ENCODE data around the gene JDP2. TPM values are rescaled to one million over a fixed set of nuclear protein-coding genes. Genes with fewer than 3 reads are reported as not detected.

Gene JDP2
- total RNA-seq, 1 donor from 2014 or later: 13.1 TPM

GRCh38 chr14:75432411-75432810 is 4.6 kb downstream of the JDP2 start:
- Mint-ChIP-seq H3K27ac (no peak overlapping the region), H3K4me3 (ENCODE audit: low read depth) (no peak overlapping the region), H3K27me3 (peaks cover 19% of the 10 kb centered on the region), H3K9me3 (ENCODE audit: low read depth) (no peaks in the 10 kb centered on the region), H3K4me1 (ENCODE audit: low read depth) (peaks cover 5% of the 10 kb centered on the region), H3K36me3 (ENCODE audit: insufficient read depth) (peaks cover 5% of the 10 kb centered on the region)
- no peak for TF ChIP-seq CTCF (IDR thresholded peaks at IDR 0.05; ENCODE audit: unreplicated experiment)
- DNase-seq (ENCODE audit: low spot score, unreplicated experiment): no peak

- H3K27ac Mint-ChIP-seq: no peak overlapping the region
- no peak overlapping the region for H3K4me3 Mint-ChIP-seq (ENCODE audit: low read depth)
- no peak for DNase-seq (ENCODE audit: low spot score, unreplicated experiment)
- H3K27me3 Mint-ChIP-seq: peaks cover 19% of the 10 kb centered on the region
- peaks cover 5% of the 10 kb centered on the region for H3K4me1 Mint-ChIP-seq (ENCODE audit: low read depth)
- TF ChIP-seq CTCF (IDR thresholded peaks at IDR 0.05; ENCODE audit: unreplicated experiment): no peak
- no peaks in the 10 kb centered on the region for H3K9me3 Mint-ChIP-seq (ENCODE audit: low read depth)
- H3K36me3 Mint-ChIP-seq (ENCODE audit: insufficient read depth): peaks cover 9% of the 10 kb centered on the region
These were observed 5.8 kb downstream of the JDP2 start for GRCh38 chr14:75433631-75434071.

GRCh38 chr14:75434138-75434889 is 6.5 kb downstream of the JDP2 start:
- Mint-ChIP-seq H3K27ac (no peak overlapping the region), H3K27me3 (peaks cover 13% of the 10 kb centered on the region), H3K36me3 (ENCODE audit: insufficient read depth) (peaks cover 9% of the 10 kb centered on the region), H3K9me3 (ENCODE audit: low read depth) (no peaks in the 10 kb centered on the region), H3K4me3 (ENCODE audit: low read depth) (no peak overlapping the region), H3K4me1 (ENCODE audit: low read depth) (peaks cover 2% of the 10 kb centered on the region)
- DNase-seq (ENCODE audit: low spot score, unreplicated experiment): no peak
- no peak for TF ChIP-seq CTCF (IDR thresholded peaks at IDR 0.05; ENCODE audit: unreplicated experiment)

GRCh38 chr14:75434890-75435248 is 7.0 kb downstream of the JDP2 start:
- Mint-ChIP-seq H3K36me3 (ENCODE audit: insufficient read depth) (peaks cover 9% of the 10 kb centered on the region), H3K9me3 (ENCODE audit: low read depth) (no peaks in the 10 kb centered on the region), H3K27me3 (peaks cover 7% of the 10 kb centered on the region), H3K4me3 (ENCODE audit: low read depth) (no peak overlapping the region), H3K27ac (no peak overlapping the region), H3K4me1 (ENCODE audit: low read depth) (no peaks in the 10 kb centered on the region)
- no peak for TF ChIP-seq CTCF (IDR thresholded peaks at IDR 0.05; ENCODE audit: unreplicated experiment)
- DNase-seq (ENCODE audit: low spot score, unreplicated experiment): no peak

- Mint-ChIP-seq H3K27ac (no peak overlapping the region), H3K27me3 (peaks cover 3% of the 10 kb centered on the region), H3K4me3 (ENCODE audit: low read depth) (no peak overlapping the region), H3K9me3 (ENCODE audit: low read depth) (no peaks in the 10 kb centered on the region), H3K36me3 (ENCODE audit: insufficient read depth) (peaks cover 9% of the 10 kb centered on the region), H3K4me1 (ENCODE audit: low read depth) (no peaks in the 10 kb centered on the region)
- DNase-seq (ENCODE audit: low spot score, unreplicated experiment): no peak
- no peak for TF ChIP-seq CTCF (IDR thresholded peaks at IDR 0.05; ENCODE audit: unreplicated experiment)
These were observed 7.7 kb downstream of the JDP2 start for GRCh38 chr14:75435473-75435872.

Measured in progenitor cell of endocrine pancreas (in vitro differentiated cells).